ENCODE measurements around the gene SAT2. TPM values are rescaled to one million over a fixed set of nuclear protein-coding genes. Genes with fewer than 3 reads are reported as not detected.

The SAT2 gene
- total RNA-seq, 2 donors from 2014 or later: 82.7 to 103 TPM

- Histone ChIP-seq H3K9ac (ENCODE audit: extremely low read depth, low read length, poor library complexity, severe bottlenecking) (no peak overlapping the region), H3K36me3 (ENCODE audit: control insufficient read depth, insufficient read depth, low read length) (peaks cover 60% of the 10 kb centered on the region), H3K4me3 (ENCODE audit: low read length) (no peak overlapping the region), H3K27me3 (ENCODE audit: control insufficient read depth, insufficient read depth, low read length, poor library complexity, severe bottlenecking) (no peaks in the 10 kb centered on the region), H3K9me3 (ENCODE audit: control insufficient read depth, low read length) (no peaks in the 10 kb centered on the region), H3K27ac (ENCODE audit: low read depth, low read length) (no peak overlapping the region), H3K4me1 (ENCODE audit: control insufficient read depth, insufficient read depth, low read length) (no peaks in the 10 kb centered on the region)
- TF ChIP-seq, protein P1, sequence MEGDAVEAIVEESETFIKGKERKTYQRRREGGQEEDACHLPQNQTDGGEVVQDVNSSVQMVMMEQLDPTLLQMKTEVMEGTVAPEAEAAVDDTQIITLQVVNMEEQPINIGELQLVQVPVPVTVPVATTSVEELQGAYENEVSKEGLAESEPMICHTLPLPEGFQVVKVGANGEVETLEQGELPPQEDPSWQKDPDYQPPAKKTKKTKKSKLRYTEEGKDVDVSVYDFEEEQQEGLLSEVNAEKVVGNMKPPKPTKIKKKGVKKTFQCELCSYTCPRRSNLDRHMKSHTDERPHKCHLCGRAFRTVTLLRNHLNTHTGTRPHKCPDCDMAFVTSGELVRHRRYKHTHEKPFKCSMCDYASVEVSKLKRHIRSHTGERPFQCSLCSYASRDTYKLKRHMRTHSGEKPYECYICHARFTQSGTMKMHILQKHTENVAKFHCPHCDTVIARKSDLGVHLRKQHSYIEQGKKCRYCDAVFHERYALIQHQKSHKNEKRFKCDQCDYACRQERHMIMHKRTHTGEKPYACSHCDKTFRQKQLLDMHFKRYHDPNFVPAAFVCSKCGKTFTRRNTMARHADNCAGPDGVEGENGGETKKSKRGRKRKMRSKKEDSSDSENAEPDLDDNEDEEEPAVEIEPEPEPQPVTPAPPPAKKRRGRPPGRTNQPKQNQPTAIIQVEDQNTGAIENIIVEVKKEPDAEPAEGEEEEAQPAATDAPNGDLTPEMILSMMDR (conservative IDR thresholded peaks at IDR 0.05): no peak
- DNase-seq: peak; percentile 58
- no peak overlapping the region for H3K4me3 Mint-ChIP-seq
- H3K9me3 Mint-ChIP-seq: peaks cover 2% of the 10 kb centered on the region
- WGBS, 2 experiments (ENCODE audit: insufficient coverage in 1 of 2, insufficient read length in 1 of 2): 96% methylated on average over 14 to 17 of the region's 17 CpGs
- H3K4me1 Mint-ChIP-seq: peaks cover 30% of the 10 kb centered on the region
- H3K27ac Mint-ChIP-seq: peak overlapping the region; percentile 82
- peaks cover 62% of the 10 kb centered on the region for H3K36me3 Mint-ChIP-seq (ENCODE audit: low read depth)
- no peaks in the 10 kb centered on the region for H3K27me3 Mint-ChIP-seq (ENCODE audit: insufficient read depth)
Observed at GRCh38 chr17:7577327-7578199, 50.1 kb downstream of the SAT2 start.

- peaks cover 2% of the 10 kb centered on the region for H3K9me3 Mint-ChIP-seq
- peak overlapping the region; percentile 82 for H3K27ac Mint-ChIP-seq
- H3K4me3 ChIP-seq (ENCODE audit: low read length): peak overlapping the region; percentile 99
- H3K27me3 Mint-ChIP-seq (ENCODE audit: insufficient read depth): no peaks in the 10 kb centered on the region
- no peaks in the 10 kb centered on the region for H3K4me1 ChIP-seq (ENCODE audit: control insufficient read depth, insufficient read depth, low read length)
- TF ChIP-seq, protein P1 (conservative IDR thresholded peaks at IDR 0.05): no peak
- peak overlapping the region; percentile 18 for H3K27ac ChIP-seq (ENCODE audit: low read depth, low read length)
- no peaks in the 10 kb centered on the region for H3K9me3 ChIP-seq (ENCODE audit: control insufficient read depth, low read length)
- H3K4me3 Mint-ChIP-seq: peak overlapping the region; percentile 97
- H3K9ac ChIP-seq (ENCODE audit: extremely low read depth, low read length, poor library complexity, severe bottlenecking): no peak overlapping the region
- H3K27me3 ChIP-seq (ENCODE audit: control insufficient read depth, insufficient read depth, low read length, poor library complexity, severe bottlenecking): no peaks in the 10 kb centered on the region
- peaks cover 57% of the 10 kb centered on the region for H3K36me3 ChIP-seq (ENCODE audit: control insufficient read depth, insufficient read depth, low read length)
- DNase-seq: peak; percentile 51
- peaks cover 58% of the 10 kb centered on the region for H3K36me3 Mint-ChIP-seq (ENCODE audit: low read depth)
- 92 to 94% methylated on average over 12 to 14 of the region's 14 CpGs for WGBS, 2 experiments (ENCODE audit: insufficient coverage in 1 of 2, insufficient read length in 1 of 2)
- H3K4me1 Mint-ChIP-seq: peaks cover 31% of the 10 kb centered on the region
Observed at GRCh38 chr17:7576432-7576937, 51.1 kb downstream of the SAT2 start.

Other genes with a start within 250 kb of the SAT2 start
- gene TNK1, start 246.7 kb downstream of the SAT2 start, total RNA-seq: 10 to 100 TPM; 11.0 to 11.7 TPM
- 10 to 100 TPM; 21.0 to 26.2 TPM for gene PLSCR3, start 233.3 kb downstream of the SAT2 start, total RNA-seq
- 100 to 1,000 TPM; 133 to 175 TPM for gene TMEM256, start 223.7 kb downstream of the SAT2 start, total RNA-seq
- 100 to 1,000 TPM in 1 of 2 donors, 10 to 100 TPM in 1; 78.5 to 121 TPM for gene NLGN2, start 220.0 kb downstream of the SAT2 start, total RNA-seq
- under 1 TPM; 0.46 to 0.49 TPM for gene SPEM1, start 207.5 kb downstream of the SAT2 start, total RNA-seq
- gene SPEM2, start 202.2 kb downstream of the SAT2 start, total RNA-seq: not detected
- not detected for gene SPEM3, start 199.0 kb downstream of the SAT2 start, total RNA-seq
- gene TMEM102, start 192.4 kb downstream of the SAT2 start, total RNA-seq: 1 to 10 TPM; 6.5 to 8.6 TPM
- 1 to 10 TPM; 4.0 to 8.8 TPM for gene FGF11, start 188.3 kb downstream of the SAT2 start, total RNA-seq
- 10 to 100 TPM in 1 of 2 donors, 1 to 10 TPM in 1; 8.7 to 11.6 TPM for gene CHRNB1, start 182.8 kb downstream of the SAT2 start, total RNA-seq
- 10 to 100 TPM; 18.8 to 25.5 TPM for gene ZBTB4, start 148.2 kb downstream of the SAT2 start, total RNA-seq
- gene SLC35G6, start 146.4 kb downstream of the SAT2 start, total RNA-seq: under 1 TPM in 1 of 2 donors, not detected in 1; 0.33 TPM
- 100 to 1,000 TPM; 129 to 189 TPM for gene POLR2A, start 143.5 kb downstream of the SAT2 start, total RNA-seq
- gene TNFSF12, start 78.8 kb downstream of the SAT2 start, total RNA-seq: 1 to 10 TPM; 8.3 to 8.4 TPM
- gene TNFSF13, start 69.1 kb downstream of the SAT2 start, total RNA-seq: 1 to 10 TPM; 1.7 to 3.0 TPM
- 10 to 100 TPM; 71.5 to 82.3 TPM for gene SENP3, start 65.9 kb downstream of the SAT2 start, total RNA-seq
- gene CD68, start 48.2 kb downstream of the SAT2 start, total RNA-seq: under 1 TPM in 1 of 2 donors, not detected in 1; 0.44 TPM
- 10 to 100 TPM; 47.4 to 56.6 TPM for gene MPDU1, start 44.0 kb downstream of the SAT2 start, total RNA-seq
- gene SOX15, start 37.7 kb downstream of the SAT2 start, total RNA-seq: 1 to 10 TPM; 6.4 to 7.3 TPM
- gene FXR2, start 12.9 kb downstream of the SAT2 start, total RNA-seq: 10 to 100 TPM; 52.1 to 53.9 TPM
- gene SHBG, start 2.3 kb upstream of the SAT2 start, total RNA-seq: 1 to 10 TPM in 1 of 2 donors, under 1 TPM in 1; 0.77 to 1.9 TPM
- gene ATP1B2, start 23.1 kb upstream of the SAT2 start, total RNA-seq: 1 to 10 TPM; 6.4 to 7.5 TPM
- 100 to 1,000 TPM; 113 to 130 TPM for gene TP53, start 59.7 kb upstream of the SAT2 start, total RNA-seq
- gene WRAP53, start 60.7 kb upstream of the SAT2 start, total RNA-seq: 10 to 100 TPM; 21.7 to 30.8 TPM
- gene EFNB3, start 77.4 kb upstream of the SAT2 start, total RNA-seq: 10 to 100 TPM; 12.8 to 15.0 TPM
- under 1 TPM; 0.42 to 0.69 TPM for gene DNAH2, start 89.9 kb upstream of the SAT2 start, total RNA-seq
- gene KDM6B, start 206.4 kb upstream of the SAT2 start, total RNA-seq: 10 to 100 TPM; 53.3 to 60.3 TPM
- 10 to 100 TPM; 16.8 to 26.8 TPM for gene TMEM88, start 227.2 kb upstream of the SAT2 start, total RNA-seq
- 10 to 100 TPM; 38.9 to 44.8 TPM for gene NAA38, start 229.7 kb upstream of the SAT2 start, total RNA-seq
- 10 to 100 TPM; 10.6 to 12.9 TPM for gene CYB5D1, start 230.2 kb upstream of the SAT2 start, total RNA-seq

Data from endodermal cell (in vitro differentiated cells).